Cardiac muscle cell (in vitro differentiated cells and primary cell): ENCODE measurements around the gene TPD52L2. TPM values are rescaled to one million over a fixed set of nuclear protein-coding genes. Genes with fewer than 3 reads are reported as not detected.

Experiments
- DNase-seq, 2 donors: peaks; one replicate each; pipeline versions ENCODE4 v3.0.0 to v3.0.0-alpha.2; 2010 to 2017; ENCODE audit warnings: low read depth in 1 of 2, low spot score in 1 of 2
- H3K27ac ChIP-seq: fragments of 200-600 bp; sonication (generic); 2 replicates; pipeline ENCODE4 v1.5.1; 2016
- H3K27me3 ChIP-seq: fragments of 200-600 bp; sonication (generic); 2 replicates; pipeline ENCODE4 v1.6.0; 2016; ENCODE audit warnings: control low read depth
- H3K36me3 ChIP-seq: fragments of 200-600 bp; sonication (generic); 2 replicates; pipeline ENCODE4 v1.5.1; 2016; ENCODE audit warnings: control low read depth
- H3K4me1 ChIP-seq: fragments of 200-600 bp; sonication (generic); 2 replicates; pipeline ENCODE4 v1.8.1; 2017; ENCODE audit warnings: low read depth, mild to moderate bottlenecking, mixed run types
- H3K4me3 ChIP-seq: fragments of 200-600 bp; sonication (generic); 2 replicates; pipeline ENCODE4 v1.5.1; 2016; ENCODE audit warnings: mild to moderate bottlenecking
- H3K9me3 ChIP-seq: fragments of 200-600 bp; sonication (generic); 2 replicates; pipeline ENCODE4 v1.5.1; 2017; ENCODE audit warnings: low read depth, mild to moderate bottlenecking, control low read depth
- polyA plus RNA-seq: library from polyadenylated mRNA; unstranded; fragments of >200 nt; fragmentation: Nextera tagmentation; extraction: Ambion mirVana; gene quantifications from 2 replicates; pipeline ENCODE4 v1.2.1, GENCODE V29; 2016
- total RNA-seq: library from RNA; depleted of rRNA; stranded (reverse); fragments of >200 nt; gene quantifications from 2 replicates; pipeline ENCODE4 v1.2.3, GENCODE V29; 2016
- TF ChIP-seq, protein P1 (sequence below): IDR thresholded peaks from 2 replicates; pipeline ENCODE4 v1.5.1; 2012; ENCODE audit warnings: low read depth, mild to moderate bottlenecking, low read length

The TPD52L2 gene
- total RNA-seq: 103 and 105 TPM in 2 replicates
- 114 and 121 TPM in 2 replicates for polyA plus RNA-seq

DNA sequence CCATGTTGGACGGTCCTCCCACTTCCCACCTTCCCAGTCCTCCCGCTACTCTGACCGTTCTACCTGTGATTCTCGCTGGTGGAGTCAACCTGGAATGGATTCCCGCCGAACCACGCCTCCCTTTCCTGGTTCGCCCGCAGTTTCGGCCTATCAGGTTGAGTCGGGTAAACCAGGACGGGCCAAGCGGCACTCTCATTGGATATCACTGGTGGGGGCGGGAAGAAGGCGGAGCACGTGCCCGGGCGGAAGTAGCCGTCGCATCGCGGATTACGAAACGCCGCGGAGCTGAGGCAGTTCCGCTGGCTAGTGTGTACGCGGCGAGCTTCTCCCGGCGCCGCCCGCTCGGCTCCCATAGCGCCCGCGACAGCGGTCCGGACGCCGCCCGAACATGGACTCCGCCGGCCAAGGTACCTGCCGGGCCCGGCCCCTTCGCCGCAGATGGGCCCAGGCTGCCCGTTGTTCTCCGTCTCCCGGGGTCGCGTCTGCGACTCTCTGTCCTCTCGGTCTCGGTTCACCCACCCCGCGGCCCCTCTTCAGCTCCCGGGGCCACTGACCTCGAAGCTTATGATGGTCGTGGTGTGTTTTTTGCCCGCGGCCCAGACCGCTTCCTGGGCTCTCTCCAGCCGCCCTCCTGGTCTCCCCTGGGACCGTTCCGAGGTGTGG, at the start of gene TPD52L2:
TPD52L2 (plus strand) TSS at position 293 of the 663 bp plus-strand sequence; CDS start at position 389, 96 bp downstream.
- peak; percentile 99 for DNase-seq
- TF ChIP-seq, protein P1, sequence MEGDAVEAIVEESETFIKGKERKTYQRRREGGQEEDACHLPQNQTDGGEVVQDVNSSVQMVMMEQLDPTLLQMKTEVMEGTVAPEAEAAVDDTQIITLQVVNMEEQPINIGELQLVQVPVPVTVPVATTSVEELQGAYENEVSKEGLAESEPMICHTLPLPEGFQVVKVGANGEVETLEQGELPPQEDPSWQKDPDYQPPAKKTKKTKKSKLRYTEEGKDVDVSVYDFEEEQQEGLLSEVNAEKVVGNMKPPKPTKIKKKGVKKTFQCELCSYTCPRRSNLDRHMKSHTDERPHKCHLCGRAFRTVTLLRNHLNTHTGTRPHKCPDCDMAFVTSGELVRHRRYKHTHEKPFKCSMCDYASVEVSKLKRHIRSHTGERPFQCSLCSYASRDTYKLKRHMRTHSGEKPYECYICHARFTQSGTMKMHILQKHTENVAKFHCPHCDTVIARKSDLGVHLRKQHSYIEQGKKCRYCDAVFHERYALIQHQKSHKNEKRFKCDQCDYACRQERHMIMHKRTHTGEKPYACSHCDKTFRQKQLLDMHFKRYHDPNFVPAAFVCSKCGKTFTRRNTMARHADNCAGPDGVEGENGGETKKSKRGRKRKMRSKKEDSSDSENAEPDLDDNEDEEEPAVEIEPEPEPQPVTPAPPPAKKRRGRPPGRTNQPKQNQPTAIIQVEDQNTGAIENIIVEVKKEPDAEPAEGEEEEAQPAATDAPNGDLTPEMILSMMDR: no peak
- Histone ChIP-seq H3K27me3 (no peaks in the 10 kb centered on the region), H3K9me3 (no peaks in the 10 kb centered on the region), H3K27ac (peak within 1 kb of the TSS; percentile 90), H3K36me3 (peaks cover 12% of the 10 kb centered on the region), H3K4me1 (peaks cover 9% of the 10 kb centered on the region), H3K4me3 (peak within 1 kb of the TSS; percentile 79)

DNA sequence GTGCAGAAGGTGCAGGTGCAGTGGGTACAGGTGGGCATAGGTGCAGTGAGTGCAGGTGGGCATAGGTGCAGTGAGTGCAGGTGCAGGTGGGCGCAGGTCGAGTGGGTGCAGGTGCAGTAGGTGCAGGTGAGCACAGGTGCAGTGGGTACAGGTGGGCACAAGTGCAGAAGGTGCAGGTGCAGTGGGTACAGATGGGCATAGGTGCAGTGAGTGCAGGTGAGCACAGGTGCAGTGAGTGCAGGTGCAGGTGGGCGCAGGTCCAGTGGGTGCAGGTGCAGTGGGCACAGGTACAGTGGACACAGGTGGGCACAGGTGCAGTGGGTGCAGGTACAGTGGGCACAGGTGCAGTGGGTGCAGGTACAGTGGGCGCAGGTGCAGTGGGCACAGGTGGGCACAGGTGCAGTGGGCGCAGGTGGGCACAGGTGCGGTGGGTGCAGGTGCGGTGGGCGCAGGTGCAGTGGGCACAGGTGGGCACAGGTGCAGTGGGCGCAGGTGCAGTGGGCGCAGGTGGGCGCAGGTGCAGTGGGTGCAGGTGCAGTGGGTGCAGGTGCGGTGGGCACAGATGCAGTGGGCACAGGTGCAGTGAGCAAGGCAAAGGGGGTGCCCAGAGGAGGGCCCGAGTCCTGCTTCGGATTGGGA, 49.3 kb upstream of the TPD52L2 start:
- peaks cover 6% of the 10 kb centered on the region for H3K4me1 ChIP-seq
- H3K27me3 ChIP-seq: no peaks in the 10 kb centered on the region
- H3K36me3 ChIP-seq: no peaks in the 10 kb centered on the region
- no peak overlapping the region for H3K4me3 ChIP-seq
- TF ChIP-seq, protein P1: no peak
- peak overlapping the region; percentile 59 for H3K27ac ChIP-seq
- H3K9me3 ChIP-seq: no peaks in the 10 kb centered on the region
- no peak for DNase-seq

DNA sequence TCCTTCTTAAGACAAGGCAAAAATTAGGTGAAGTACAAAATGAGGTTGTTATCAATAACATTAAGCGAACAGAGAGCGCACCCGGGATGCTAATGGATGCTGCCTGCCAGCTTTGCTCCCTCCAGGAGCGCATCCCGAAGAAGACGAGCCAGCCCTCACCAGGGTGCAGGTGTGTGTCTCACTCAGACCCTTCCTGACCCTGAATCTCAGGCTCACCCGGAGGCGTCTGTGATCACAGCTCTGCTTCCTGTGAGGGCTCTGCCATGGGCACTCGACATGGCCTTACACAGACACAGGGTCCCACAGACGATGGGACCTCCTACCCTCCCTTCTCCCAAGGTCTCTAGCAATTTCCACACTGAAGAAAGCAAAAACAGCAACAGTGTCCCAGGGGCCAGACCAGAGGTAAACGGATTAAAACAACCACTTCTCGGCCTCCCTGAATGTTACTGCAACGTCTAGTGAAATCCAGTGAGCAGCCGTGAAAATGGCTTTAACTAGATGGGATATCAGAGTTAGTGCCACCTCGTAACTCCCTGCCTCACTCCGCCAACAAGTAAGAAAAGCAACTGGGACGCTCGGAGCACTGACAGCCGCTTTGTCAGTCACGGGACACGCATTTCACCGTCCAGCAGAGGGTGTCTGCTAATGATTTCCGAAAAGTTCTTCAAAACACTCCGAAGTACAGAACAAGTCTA, 45.7 kb upstream of the TPD52L2 start:
- no peaks in the 10 kb centered on the region for H3K36me3 ChIP-seq
- no peaks in the 10 kb centered on the region for H3K27me3 ChIP-seq
- no peaks in the 10 kb centered on the region for H3K9me3 ChIP-seq
- H3K27ac ChIP-seq: peak overlapping the region; percentile 57
- no peak overlapping the region for H3K4me3 ChIP-seq
- TF ChIP-seq, protein P1: peak; percentile 36
- peak in 1 of 2 donors; percentile 42 for DNase-seq
- H3K4me1 ChIP-seq: no peaks in the 10 kb centered on the region

DNA sequence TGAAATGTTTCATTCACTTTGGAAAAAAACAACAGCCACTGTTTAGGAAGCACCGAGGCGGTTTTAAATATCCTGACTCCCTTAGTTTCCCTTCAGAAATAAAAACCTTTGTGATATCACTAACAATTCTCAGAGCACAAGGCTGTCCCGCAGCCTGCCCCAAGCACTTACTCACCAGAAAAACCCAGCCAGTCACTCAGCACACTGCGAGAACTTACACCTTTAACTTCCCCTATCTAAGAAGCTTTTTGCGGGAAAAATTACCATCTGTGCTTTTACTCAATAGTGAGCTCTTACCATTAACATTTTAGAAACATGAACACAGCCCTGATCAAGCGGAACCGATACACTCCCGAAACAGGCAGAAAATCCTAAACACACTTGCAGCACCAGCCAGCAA, 43.3 kb upstream of the TPD52L2 start:
- peaks cover 7% of the 10 kb centered on the region for H3K4me1 ChIP-seq

DNA sequence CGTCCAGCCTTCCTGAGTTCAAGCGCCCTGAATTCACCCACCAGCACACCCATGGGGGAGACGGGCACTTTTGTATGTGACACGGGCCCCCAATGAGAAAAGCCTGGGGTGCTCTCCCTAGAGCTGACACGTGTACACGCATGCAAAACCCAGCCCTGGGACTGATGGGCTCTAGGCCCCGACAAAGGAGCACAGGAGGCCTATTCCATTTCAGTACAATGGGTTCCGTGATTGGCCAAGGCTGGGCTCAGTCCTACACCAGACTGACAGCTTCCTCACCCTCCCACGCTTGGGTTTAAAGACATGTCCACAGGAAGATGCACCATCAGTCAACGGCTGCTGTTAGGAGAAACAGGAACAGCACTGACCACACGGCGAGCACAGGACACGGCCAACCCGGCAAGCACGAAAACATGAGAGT, 42.8 kb upstream of the TPD52L2 start:
- TF ChIP-seq, protein P1: no peak
- Histone ChIP-seq H3K4me3 (no peak overlapping the region), H3K27ac (no peak overlapping the region), H3K36me3 (no peaks in the 10 kb centered on the region), H3K4me1 (peaks cover 7% of the 10 kb centered on the region), H3K9me3 (no peaks in the 10 kb centered on the region), H3K27me3 (no peaks in the 10 kb centered on the region)
- no peak for DNase-seq

More for the DNA sequence above, 43.3 kb upstream of the TPD52L2 start:
- TF ChIP-seq, protein P1: no peak
- H3K9me3 ChIP-seq: no peaks in the 10 kb centered on the region
- no peak overlapping the region for H3K4me3 ChIP-seq
- no peak for DNase-seq
- no peaks in the 10 kb centered on the region for H3K36me3 ChIP-seq
- H3K27me3 ChIP-seq: no peaks in the 10 kb centered on the region
- H3K27ac ChIP-seq: no peak overlapping the region
